MM.1S (cell line): Measurements from ENCODE around the gene LOC128125822.

Experiments used
- DNase-seq: peaks from one replicate; pipeline ENCODE4 v3.0.0-alpha.2; 2015
- H2AFZ ChIP-seq: fragments of 300-600 bp; sonication (generic); 2 replicates; pipeline ENCODE4 v1.6.0; 2016; ENCODE audit warnings: antibody characterized with exemption, low read length
- H3F3A ChIP-seq: fragments of 300-600 bp; sonication (generic); 2 replicates; pipeline ENCODE4 v1.6.1; 2016; ENCODE audit warnings: mild to moderate bottlenecking, antibody characterized with exemption, low read length, moderate library complexity, mixed read lengths; ENCODE audit not compliant: insufficient read depth
- H3K27ac ChIP-seq: fragments of 300-600 bp; sonication (generic); 2 replicates; pipeline ENCODE4 v1.5.1; 2016; ENCODE audit warnings: mild to moderate bottlenecking, low read length
- H3K27me3 ChIP-seq: fragments of 300-600 bp; sonication (generic); replicated peaks from 2 replicates; pipeline ENCODE4 v1.6.0; 2016; ENCODE audit warnings: low read length; ENCODE audit not compliant: insufficient read depth
- H3K36me3 ChIP-seq: fragments of 300-600 bp; sonication (generic); replicated peaks from 2 replicates; pipeline ENCODE4 v1.6.1; 2016; ENCODE audit warnings: mild to moderate bottlenecking, low read length, mixed read lengths; ENCODE audit not compliant: insufficient read depth
- H3K4me1 ChIP-seq: fragments of 300-600 bp; sonication (generic); 2 replicates; pipeline ENCODE4 v1.6.1; 2016; ENCODE audit warnings: low read length, mixed read lengths
- H3K4me2 ChIP-seq: fragments of 300-600 bp; sonication (generic); 2 replicates; pipeline ENCODE4 v1.6.0; 2016; ENCODE audit warnings: low read depth, low read length
- H3K4me3 ChIP-seq: fragments of 300-600 bp; sonication (generic); 2 replicates; pipeline ENCODE4 v1.5.1; 2016; ENCODE audit warnings: low read length, mixed read lengths
- H3K79me2 ChIP-seq: fragments of 300-600 bp; sonication (generic); 2 replicates; pipeline ENCODE4 v1.6.1; 2016; ENCODE audit warnings: mixed run types, low read length, mixed read lengths
- H3K9ac ChIP-seq: fragments of 300-600 bp; sonication (generic); 2 replicates; pipeline ENCODE4 v1.6.1; 2016; ENCODE audit warnings: low read length, mixed read lengths
- H3K9me2 ChIP-seq: fragments of 300-600 bp; sonication (generic); replicated peaks from 2 replicates; pipeline ENCODE4 v1.6.1; 2016; ENCODE audit warnings: mild to moderate bottlenecking, low read length, mixed read lengths; ENCODE audit not compliant: insufficient read depth
- H3K9me3 ChIP-seq: fragments of 300-600 bp; sonication (generic); replicated peaks from 2 replicates; pipeline ENCODE4 v1.6.1; 2016; ENCODE audit warnings: mild to moderate bottlenecking, low read length, mixed read lengths; ENCODE audit not compliant: insufficient read depth
- H4K20me1 ChIP-seq: fragments of 300-600 bp; sonication (generic); 2 replicates; pipeline ENCODE4 v1.6.1; 2016; ENCODE audit warnings: mild to moderate bottlenecking, low read length, moderate library complexity, mixed read lengths; ENCODE audit not compliant: insufficient read depth
- EZH2 ChIP-seq: fragments of 300-600 bp; sonication (generic); optimal IDR thresholded peaks from 2 replicates; pipeline ENCODE3; 2017; ENCODE audit warnings: low read depth, mild to moderate bottlenecking, antibody characterized with exemption, low read length, mixed read lengths
- EZH2phosphoT487 ChIP-seq: fragments of 300-600 bp; sonication (generic); IDR thresholded peaks from 2 replicates; pipeline ENCODE4 v1.6.1; 2018; ENCODE audit warnings: antibody characterized with exemption, low read length
- TF ChIP-seq, protein P1 (sequence below): fragments of 300-600 bp; sonication (generic); IDR thresholded peaks from 2 replicates; pipeline ENCODE4 v1.5.1; 2016; ENCODE audit warnings: antibody characterized with exemption, low read length, mixed read lengths

Gene LOC128125822

GRCh38 chr6:63589952-63590411, 17.7 kb downstream of the LOC128125822 start:
- Histone ChIP-seq H3K9ac (no peak overlapping the region), H3K9me2 (no peaks in the 10 kb centered on the region), H3K4me2 (no peak overlapping the region), H3K27me3 (no peaks in the 10 kb centered on the region), H2AFZ (no peak overlapping the region), H3K79me2 (no peaks in the 10 kb centered on the region), H4K20me1 (no peaks in the 10 kb centered on the region), H3K4me1 (no peaks in the 10 kb centered on the region), H3K4me3 (no peak overlapping the region), H3K9me3 (no peaks in the 10 kb centered on the region), H3K36me3 (no peaks in the 10 kb centered on the region), H3K27ac (no peak overlapping the region), H3F3A (no peaks in the 10 kb centered on the region)
- DNase-seq = no peak
- TF ChIP-seq EZH2 = no peak
- TF ChIP-seq, protein P1, sequence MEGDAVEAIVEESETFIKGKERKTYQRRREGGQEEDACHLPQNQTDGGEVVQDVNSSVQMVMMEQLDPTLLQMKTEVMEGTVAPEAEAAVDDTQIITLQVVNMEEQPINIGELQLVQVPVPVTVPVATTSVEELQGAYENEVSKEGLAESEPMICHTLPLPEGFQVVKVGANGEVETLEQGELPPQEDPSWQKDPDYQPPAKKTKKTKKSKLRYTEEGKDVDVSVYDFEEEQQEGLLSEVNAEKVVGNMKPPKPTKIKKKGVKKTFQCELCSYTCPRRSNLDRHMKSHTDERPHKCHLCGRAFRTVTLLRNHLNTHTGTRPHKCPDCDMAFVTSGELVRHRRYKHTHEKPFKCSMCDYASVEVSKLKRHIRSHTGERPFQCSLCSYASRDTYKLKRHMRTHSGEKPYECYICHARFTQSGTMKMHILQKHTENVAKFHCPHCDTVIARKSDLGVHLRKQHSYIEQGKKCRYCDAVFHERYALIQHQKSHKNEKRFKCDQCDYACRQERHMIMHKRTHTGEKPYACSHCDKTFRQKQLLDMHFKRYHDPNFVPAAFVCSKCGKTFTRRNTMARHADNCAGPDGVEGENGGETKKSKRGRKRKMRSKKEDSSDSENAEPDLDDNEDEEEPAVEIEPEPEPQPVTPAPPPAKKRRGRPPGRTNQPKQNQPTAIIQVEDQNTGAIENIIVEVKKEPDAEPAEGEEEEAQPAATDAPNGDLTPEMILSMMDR = no peak

- H3K9me3 ChIP-seq = no peaks in the 10 kb centered on the region
- H3K27me3 ChIP-seq = no peaks in the 10 kb centered on the region
- H3K4me2 ChIP-seq = no peak overlapping the region
- H3K9me2 ChIP-seq = no peaks in the 10 kb centered on the region
- no peaks in the 10 kb centered on the region for H3K79me2 ChIP-seq
- H3K27ac ChIP-seq = no peak overlapping the region
- H3F3A ChIP-seq = no peaks in the 10 kb centered on the region
- no peak for DNase-seq
- H2AFZ ChIP-seq = no peak overlapping the region
- H3K9ac ChIP-seq = no peak overlapping the region
- no peaks in the 10 kb centered on the region for H3K36me3 ChIP-seq
- no peak for TF ChIP-seq EZH2phosphoT487
- no peak for TF ChIP-seq EZH2
- TF ChIP-seq, protein P1 = no peak
- H3K4me3 ChIP-seq = no peak overlapping the region
- H3K4me1 ChIP-seq = no peaks in the 10 kb centered on the region
- H4K20me1 ChIP-seq = no peaks in the 10 kb centered on the region
These were observed 20.6 kb downstream of the LOC128125822 start for GRCh38 chr6:63592886-63593285.

- no peak for DNase-seq
- Histone ChIP-seq H3K9ac (no peak overlapping the region), H3K4me2 (peak overlapping the region; percentile 87; the same call in 1 of the 2 replicates), H4K20me1 (no peaks in the 10 kb centered on the region), H3K27ac (no peak overlapping the region), H3K4me3 (0 out of 2 replicates have a peak overlapping the region, but pooled peaks have one; percentile 70), H3F3A (peaks cover 4% of the 10 kb centered on the region; the same call in 1 of the 2 replicates), H3K27me3 (no peaks in the 10 kb centered on the region), H3K4me1 (no peaks in the 10 kb centered on the region), H3K9me3 (no peaks in the 10 kb centered on the region), H2AFZ (peak overlapping the region; percentile 78), H3K79me2 (no peaks in the 10 kb centered on the region), H3K36me3 (no peaks in the 10 kb centered on the region), H3K9me2 (no peaks in the 10 kb centered on the region)
- no peak for TF ChIP-seq EZH2
- TF ChIP-seq EZH2phosphoT487 = no peak
- TF ChIP-seq, protein P1 = no peak
These were observed 25.1 kb downstream of the LOC128125822 start for GRCh38 chr6:63597141-63598048.
